GM18867 (cell line): ENCODE data around the gene GADD45B.
"Not testable (repeated sequence)": the region's sequence is repeated elsewhere in the genome, so short reads cannot be mapped to it uniquely, and the experiment has no call there.

Source experiments
- ATAC-seq: cut with Tn5 transposase; IDR thresholded peaks from one replicate; pipeline ENCODE4 v1.9.1; 2021; ENCODE audit warnings: mild to moderate bottlenecking, moderate library complexity; ENCODE audit not compliant: unreplicated experiment

The GADD45B gene

GRCh38 chr19:2443785-2444182, 32.1 kb upstream of the GADD45B start:
- no peak for ATAC-seq

- no peak for ATAC-seq
These were observed 31.5 kb upstream of the GADD45B start for GRCh38 chr19:2444251-2445002.

GRCh38 chr19:2446381-2446780, 29.5 kb upstream of the GADD45B start:
- no peak for ATAC-seq

DNA sequence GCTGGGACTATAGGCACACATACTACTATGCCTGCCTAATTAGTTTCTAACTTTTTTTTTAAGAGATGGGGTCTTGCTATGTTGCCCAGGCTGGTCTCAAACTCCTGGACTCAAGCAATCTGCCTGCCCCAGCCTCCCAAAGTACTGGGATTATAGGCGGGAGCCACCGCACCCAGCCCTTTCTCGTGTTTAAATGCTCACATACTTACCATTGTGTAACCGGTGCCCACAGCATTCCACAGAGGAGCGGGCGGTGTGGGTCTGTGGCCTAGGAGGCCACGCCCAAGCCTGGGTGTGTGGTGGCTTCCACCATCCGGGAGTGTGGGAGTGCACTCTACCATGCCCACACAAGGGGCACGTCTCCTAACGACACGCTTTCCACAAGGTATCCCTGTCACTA, 26.9 kb upstream of the GADD45B start:
- ATAC-seq: no peak

GRCh38 chr19:2451138-2451537, 24.8 kb upstream of the GADD45B start:
- ATAC-seq: no peak

- ATAC-seq: no peak
These were observed 24.2 kb upstream of the GADD45B start for GRCh38 chr19:2451741-2452140.

GRCh38 chr19:2453431-2454025, 22.4 kb upstream of the GADD45B start:
- ATAC-seq: no peak

- ATAC-seq: no peak
These were observed 21.5 kb upstream of the GADD45B start for GRCh38 chr19:2454199-2454961.

GRCh38 chr19:2454962-2455850, 20.7 kb upstream of the GADD45B start:
- ATAC-seq: no peak

DNA sequence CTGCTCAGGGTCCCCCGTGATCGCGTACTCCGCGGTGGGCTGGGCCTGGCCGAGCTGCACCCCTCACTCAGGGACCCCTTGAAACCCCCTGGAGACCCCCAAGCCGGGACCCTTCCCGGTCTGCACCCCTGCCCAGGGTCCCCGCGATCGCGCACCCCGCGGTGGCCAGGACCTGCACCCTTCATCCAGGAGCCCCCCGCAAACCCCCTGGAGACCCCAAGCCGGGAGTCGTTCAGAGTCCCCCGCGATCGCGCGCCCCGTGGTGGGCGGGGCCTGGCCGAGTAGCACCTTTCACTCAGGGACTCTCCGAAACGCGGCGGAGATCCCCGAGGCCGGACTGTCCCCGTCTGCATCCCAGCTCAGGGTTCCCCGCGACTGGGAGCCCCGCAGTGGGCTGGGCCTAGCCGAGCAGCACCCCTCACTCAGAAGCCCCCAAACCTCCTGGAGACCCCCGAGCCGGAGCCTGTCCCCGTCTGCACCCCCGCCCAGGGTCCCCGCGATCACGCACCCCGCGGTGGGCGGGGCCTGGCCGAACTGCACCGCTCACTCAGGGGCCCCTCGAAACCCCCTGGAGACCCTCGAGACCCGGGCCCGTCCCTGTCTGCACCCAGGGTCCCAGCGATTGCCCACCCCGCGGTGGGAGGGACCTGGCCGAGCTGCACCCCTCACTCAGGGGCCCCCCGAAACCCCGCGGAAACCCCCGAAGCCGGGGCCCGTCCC, 19.9 kb upstream of the GADD45B start:
- ATAC-seq: peak; percentile 33

GRCh38 chr19:2457394-2458037, 18.4 kb upstream of the GADD45B start:
- no peak for ATAC-seq

DNA sequence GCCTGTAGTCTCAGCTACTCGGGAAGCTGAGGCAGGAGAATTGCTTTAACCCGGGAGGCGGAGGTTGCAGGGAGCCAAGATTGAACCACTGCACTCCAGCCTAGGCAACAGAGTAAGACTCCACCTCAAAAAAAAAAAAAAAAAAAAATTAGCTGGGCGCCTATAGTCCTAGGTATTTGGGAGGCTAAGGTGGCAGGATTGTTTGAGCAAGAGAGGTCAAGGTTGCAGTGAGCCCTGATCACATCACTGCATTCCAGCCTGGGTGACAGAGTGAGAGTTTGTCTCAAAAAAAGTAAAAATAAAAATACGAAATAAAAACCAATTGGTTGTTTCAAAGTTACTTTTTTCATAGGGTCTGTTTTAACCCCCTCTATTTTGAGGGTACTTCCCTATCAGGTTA, 17.9 kb upstream of the GADD45B start:
- ATAC-seq: no peak

DNA sequence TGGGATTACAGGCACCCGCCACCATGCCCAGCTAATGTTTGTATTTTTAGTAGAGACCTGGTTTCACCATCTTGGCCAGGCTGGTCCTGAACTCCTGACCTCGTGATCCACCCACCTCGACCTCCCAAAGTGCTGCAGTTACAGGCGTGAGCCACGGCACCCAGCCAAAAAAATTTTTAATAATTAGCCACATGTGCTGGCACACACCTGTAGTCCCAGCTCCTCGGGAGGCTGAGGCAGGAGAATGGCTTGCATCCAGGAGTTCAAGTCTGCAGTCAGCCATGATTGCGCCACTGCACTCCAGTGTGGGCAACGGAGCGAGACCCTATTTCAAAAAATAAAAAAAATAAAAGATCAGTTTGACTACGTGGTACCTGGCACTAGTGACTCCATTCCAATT, 17.2 kb upstream of the GADD45B start:
- ATAC-seq: not testable (repeated sequence)

- no peak for ATAC-seq
These were observed 15.7 kb upstream of the GADD45B start for GRCh38 chr19:2460245-2460644.

DNA sequence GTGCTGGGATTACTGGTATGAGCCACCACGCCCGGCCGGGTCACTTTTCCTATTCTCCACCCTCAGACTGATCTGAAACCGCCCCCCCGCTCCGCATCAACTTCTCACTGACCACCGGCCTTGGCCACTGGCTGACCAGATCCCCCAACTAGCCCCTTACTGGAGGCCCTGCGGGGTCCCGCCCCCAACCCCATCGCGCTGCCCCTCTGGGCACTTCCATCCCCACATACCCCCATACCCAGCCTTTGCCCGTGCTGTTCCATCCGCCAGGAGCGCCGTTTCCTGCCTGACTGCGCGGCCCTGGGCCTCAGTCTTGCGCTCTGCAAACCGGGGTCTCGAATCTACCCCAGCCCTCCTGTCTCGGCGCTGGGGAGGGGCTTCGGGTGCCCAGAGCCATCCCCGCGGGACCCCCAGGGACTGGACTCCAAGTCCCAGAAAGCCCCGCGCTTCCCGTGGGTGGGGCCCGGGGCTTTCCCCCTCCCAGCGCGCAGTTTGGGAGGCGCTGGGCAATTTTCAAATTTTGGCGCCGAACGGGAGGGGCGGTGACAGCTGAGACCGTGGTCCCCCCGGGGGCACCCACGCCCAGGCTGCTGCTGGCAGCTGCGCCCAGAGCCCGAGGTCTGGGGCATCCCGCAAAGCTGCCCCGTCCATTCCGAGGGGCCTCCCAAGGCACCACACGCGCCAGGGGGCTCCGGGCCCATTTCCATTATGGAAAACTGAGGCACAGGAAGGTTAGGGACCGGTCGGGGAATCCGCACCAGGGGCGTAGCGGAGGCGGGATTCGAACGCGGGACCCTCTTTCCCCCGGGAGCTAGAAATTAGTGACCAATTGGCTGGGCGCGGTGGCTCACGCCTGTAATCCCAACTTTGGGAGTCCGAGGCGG, 13.9 kb upstream of the GADD45B start:
- ATAC-seq: peak; percentile 44

- ATAC-seq: no peak
These were observed 13.1 kb upstream of the GADD45B start for GRCh38 chr19:2462635-2463421.

DNA sequence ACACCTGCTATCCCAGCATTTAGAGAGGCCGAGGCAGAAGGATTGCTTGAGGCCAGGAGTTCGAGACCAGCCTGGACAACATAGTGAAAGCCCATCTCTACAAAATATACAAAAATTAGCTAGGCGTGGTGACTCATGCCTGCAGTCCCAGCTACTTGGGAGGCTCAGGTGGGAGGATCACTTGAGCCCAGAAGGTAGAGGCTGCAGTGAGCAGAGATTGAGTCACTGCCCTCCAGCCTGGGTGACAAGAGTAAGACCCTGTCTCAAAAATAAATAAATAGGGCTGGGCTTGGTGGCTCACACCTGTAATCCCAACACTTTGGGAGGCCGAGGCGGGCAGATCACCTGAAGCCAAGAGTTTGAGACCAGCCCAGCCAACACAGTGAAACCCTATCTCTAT, 12.2 kb upstream of the GADD45B start:
- ATAC-seq: not testable (repeated sequence)

DNA sequence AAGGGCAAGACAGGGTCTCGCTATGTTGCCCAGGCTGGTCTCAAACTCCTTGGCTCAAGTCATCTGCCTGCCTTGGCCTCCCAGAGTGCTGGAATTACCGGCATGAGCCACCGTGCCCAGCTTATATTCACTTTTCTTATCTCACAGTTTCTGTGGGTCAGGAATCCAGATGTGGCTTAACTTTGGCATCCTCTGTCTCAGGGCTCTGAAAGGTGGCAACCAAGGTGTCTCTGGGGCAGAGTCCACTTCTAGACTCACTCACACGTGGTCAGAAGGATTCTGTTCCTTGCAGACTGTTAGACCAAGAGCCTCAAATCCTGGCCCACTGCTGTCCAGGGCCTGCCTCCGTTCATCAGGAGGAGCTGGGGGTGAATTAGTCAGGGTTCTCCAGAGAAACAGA, 11.5 kb upstream of the GADD45B start:
- ATAC-seq: no peak
